ENCODE measurements around the gene GLOD5. TPM values are rescaled to one million over a fixed set of nuclear protein-coding genes. Genes with fewer than 3 reads are reported as not detected.

The GLOD5 gene
- polyA plus RNA-seq, 1 donor from 2014 or later: not detected

GRCh38 chrX:48751343-48751742 lies 10.2 kb upstream of the GLOD5 start:
- Histone ChIP-seq H3F3A (ENCODE audit: insufficient read depth, low read length, poor library complexity, severe bottlenecking) (no peaks in the 10 kb centered on the region), H2AFZ (ENCODE audit: low read depth, low read length) (no peak overlapping the region), H3K9me2 (ENCODE audit: insufficient read depth, low read length) (no peaks in the 10 kb centered on the region), H3K9ac (ENCODE audit: low read length) (no peak overlapping the region), H3K36me3 (ENCODE audit: insufficient read depth, low read length) (no peaks in the 10 kb centered on the region), H3K4me2 (ENCODE audit: low read length) (no peak overlapping the region), H3K9me3 (ENCODE audit: low read length) (no peaks in the 10 kb centered on the region), H3K79me2 (replicated peaks; ENCODE audit: insufficient read depth, low read length) (no peaks in the 10 kb centered on the region), H3K27ac (ENCODE audit: low read length) (no peak overlapping the region), H3K27me3 (ENCODE audit: insufficient read depth, low read depth, low read length) (no peaks in the 10 kb centered on the region), H3K4me3 (ENCODE audit: low read length) (no peak overlapping the region), H4K20me1 (ENCODE audit: insufficient read depth) (no peaks in the 10 kb centered on the region)
- TF ChIP-seq TAF1 (IDR thresholded peaks at IDR 0.05; ENCODE audit: low read depth): no peak
- no peak for TF ChIP-seq MXI1 (conservative IDR thresholded peaks at IDR 0.05; ENCODE audit: poor library complexity, severe bottlenecking)
- TF ChIP-seq RAD21 (conservative IDR thresholded peaks at IDR 0.05): no peak
- TF ChIP-seq, protein P1, sequence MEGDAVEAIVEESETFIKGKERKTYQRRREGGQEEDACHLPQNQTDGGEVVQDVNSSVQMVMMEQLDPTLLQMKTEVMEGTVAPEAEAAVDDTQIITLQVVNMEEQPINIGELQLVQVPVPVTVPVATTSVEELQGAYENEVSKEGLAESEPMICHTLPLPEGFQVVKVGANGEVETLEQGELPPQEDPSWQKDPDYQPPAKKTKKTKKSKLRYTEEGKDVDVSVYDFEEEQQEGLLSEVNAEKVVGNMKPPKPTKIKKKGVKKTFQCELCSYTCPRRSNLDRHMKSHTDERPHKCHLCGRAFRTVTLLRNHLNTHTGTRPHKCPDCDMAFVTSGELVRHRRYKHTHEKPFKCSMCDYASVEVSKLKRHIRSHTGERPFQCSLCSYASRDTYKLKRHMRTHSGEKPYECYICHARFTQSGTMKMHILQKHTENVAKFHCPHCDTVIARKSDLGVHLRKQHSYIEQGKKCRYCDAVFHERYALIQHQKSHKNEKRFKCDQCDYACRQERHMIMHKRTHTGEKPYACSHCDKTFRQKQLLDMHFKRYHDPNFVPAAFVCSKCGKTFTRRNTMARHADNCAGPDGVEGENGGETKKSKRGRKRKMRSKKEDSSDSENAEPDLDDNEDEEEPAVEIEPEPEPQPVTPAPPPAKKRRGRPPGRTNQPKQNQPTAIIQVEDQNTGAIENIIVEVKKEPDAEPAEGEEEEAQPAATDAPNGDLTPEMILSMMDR (IDR thresholded peaks at IDR 0.05; ENCODE audit: poor library complexity, severe bottlenecking): no peak
- no peak for TF ChIP-seq EZH2 (IDR thresholded peaks at IDR 0.05; ENCODE audit: borderline replicate concordance, insufficient read depth, low read length, poor library complexity, severe bottlenecking)
- TF ChIP-seq EP300 (conservative IDR thresholded peaks at IDR 0.05; ENCODE audit: poor library complexity, severe bottlenecking): no peak
- TF ChIP-seq, protein P2, sequence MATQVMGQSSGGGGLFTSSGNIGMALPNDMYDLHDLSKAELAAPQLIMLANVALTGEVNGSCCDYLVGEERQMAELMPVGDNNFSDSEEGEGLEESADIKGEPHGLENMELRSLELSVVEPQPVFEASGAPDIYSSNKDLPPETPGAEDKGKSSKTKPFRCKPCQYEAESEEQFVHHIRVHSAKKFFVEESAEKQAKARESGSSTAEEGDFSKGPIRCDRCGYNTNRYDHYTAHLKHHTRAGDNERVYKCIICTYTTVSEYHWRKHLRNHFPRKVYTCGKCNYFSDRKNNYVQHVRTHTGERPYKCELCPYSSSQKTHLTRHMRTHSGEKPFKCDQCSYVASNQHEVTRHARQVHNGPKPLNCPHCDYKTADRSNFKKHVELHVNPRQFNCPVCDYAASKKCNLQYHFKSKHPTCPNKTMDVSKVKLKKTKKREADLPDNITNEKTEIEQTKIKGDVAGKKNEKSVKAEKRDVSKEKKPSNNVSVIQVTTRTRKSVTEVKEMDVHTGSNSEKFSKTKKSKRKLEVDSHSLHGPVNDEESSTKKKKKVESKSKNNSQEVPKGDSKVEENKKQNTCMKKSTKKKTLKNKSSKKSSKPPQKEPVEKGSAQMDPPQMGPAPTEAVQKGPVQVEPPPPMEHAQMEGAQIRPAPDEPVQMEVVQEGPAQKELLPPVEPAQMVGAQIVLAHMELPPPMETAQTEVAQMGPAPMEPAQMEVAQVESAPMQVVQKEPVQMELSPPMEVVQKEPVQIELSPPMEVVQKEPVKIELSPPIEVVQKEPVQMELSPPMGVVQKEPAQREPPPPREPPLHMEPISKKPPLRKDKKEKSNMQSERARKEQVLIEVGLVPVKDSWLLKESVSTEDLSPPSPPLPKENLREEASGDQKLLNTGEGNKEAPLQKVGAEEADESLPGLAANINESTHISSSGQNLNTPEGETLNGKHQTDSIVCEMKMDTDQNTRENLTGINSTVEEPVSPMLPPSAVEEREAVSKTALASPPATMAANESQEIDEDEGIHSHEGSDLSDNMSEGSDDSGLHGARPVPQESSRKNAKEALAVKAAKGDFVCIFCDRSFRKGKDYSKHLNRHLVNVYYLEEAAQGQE (IDR thresholded peaks at IDR 0.05; ENCODE audit: borderline replicate concordance): no peak

- TF ChIP-seq MXI1 (conservative IDR thresholded peaks at IDR 0.05; ENCODE audit: poor library complexity, severe bottlenecking): no peak
- TF ChIP-seq SMC3 (conservative IDR thresholded peaks at IDR 0.05; ENCODE audit: poor library complexity): no peak
- TF ChIP-seq, protein P1 (IDR thresholded peaks at IDR 0.05; ENCODE audit: poor library complexity, severe bottlenecking): no peak
- TF ChIP-seq EP300 (conservative IDR thresholded peaks at IDR 0.05; ENCODE audit: poor library complexity, severe bottlenecking): no peak
- no peaks in the 10 kb centered on the region for H3K27me3 ChIP-seq (ENCODE audit: insufficient read depth, low read depth, low read length)
- no peak overlapping the region for H2AFZ ChIP-seq (ENCODE audit: low read depth, low read length)
These were observed 9.0 kb upstream of the GLOD5 start for GRCh38 chrX:48752498-48752897.

More at GRCh38 chrX:48752498-48752897, 9.0 kb upstream of the GLOD5 start:
- Histone ChIP-seq H3K9me2 (ENCODE audit: insufficient read depth, low read length) (no peaks in the 10 kb centered on the region), H3K9ac (ENCODE audit: low read length) (no peak overlapping the region), H3K27ac (ENCODE audit: low read length) (no peak overlapping the region), H3K36me3 (ENCODE audit: insufficient read depth, low read length) (no peaks in the 10 kb centered on the region), H3K4me3 (ENCODE audit: low read length) (no peak overlapping the region), H3F3A (ENCODE audit: insufficient read depth, low read length, poor library complexity, severe bottlenecking) (no peaks in the 10 kb centered on the region), H3K79me2 (replicated peaks; ENCODE audit: insufficient read depth, low read length) (no peaks in the 10 kb centered on the region), H4K20me1 (ENCODE audit: insufficient read depth) (no peaks in the 10 kb centered on the region), H3K4me2 (ENCODE audit: low read length) (no peak overlapping the region), H3K9me3 (ENCODE audit: low read length) (no peaks in the 10 kb centered on the region)

All from neural cell (in vitro differentiated cells).